GM18520 (cell line): ENCODE measurements around the gene CECR2.

Source experiments
- ATAC-seq: cut with Tn5 transposase; IDR thresholded peaks from one replicate; pipeline ENCODE4 v1.9.1; 2021; ENCODE audit not compliant: unreplicated experiment

CECR2 gene

DNA sequence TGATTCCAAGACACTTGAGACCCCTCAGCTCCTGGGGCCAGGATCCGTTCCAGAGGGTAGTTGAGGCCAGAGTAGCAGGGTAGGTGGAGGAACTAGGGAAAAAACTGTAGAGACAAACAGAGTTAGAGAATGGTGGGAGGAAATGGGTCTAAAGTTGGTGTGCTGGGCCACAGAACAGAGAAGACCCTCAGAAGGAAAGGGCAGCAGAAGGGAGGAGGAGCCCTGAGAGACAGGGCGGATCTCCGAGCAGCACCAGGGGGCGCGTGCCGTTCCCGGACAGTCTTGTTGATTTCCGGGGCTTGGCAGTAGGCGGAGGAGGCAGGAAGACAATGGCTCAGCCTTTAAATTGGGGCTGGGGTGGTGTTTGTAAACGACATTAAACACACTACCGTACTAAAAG, 2.4 kb upstream of the CECR2 start:
- no peak for ATAC-seq

DNA sequence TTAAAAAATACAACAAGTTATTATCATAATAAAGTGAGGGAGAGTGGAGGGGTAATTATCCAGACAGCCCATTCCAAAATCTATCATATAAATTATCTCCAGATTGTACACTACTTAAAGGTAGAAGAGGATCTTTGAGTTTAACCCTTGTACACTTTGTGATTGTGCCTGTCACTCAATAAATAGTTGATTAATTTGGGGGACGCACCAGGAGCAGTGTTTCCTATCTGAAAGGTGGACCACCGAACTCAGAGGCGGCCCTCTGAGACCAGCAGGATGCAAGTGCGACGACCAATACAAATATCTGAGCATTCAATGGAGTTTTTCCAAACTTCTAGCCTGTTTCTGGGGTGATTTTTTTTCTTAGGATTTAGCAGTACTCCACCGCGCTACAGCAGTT, 1.1 kb upstream of the CECR2 start:
- no peak for ATAC-seq

DNA sequence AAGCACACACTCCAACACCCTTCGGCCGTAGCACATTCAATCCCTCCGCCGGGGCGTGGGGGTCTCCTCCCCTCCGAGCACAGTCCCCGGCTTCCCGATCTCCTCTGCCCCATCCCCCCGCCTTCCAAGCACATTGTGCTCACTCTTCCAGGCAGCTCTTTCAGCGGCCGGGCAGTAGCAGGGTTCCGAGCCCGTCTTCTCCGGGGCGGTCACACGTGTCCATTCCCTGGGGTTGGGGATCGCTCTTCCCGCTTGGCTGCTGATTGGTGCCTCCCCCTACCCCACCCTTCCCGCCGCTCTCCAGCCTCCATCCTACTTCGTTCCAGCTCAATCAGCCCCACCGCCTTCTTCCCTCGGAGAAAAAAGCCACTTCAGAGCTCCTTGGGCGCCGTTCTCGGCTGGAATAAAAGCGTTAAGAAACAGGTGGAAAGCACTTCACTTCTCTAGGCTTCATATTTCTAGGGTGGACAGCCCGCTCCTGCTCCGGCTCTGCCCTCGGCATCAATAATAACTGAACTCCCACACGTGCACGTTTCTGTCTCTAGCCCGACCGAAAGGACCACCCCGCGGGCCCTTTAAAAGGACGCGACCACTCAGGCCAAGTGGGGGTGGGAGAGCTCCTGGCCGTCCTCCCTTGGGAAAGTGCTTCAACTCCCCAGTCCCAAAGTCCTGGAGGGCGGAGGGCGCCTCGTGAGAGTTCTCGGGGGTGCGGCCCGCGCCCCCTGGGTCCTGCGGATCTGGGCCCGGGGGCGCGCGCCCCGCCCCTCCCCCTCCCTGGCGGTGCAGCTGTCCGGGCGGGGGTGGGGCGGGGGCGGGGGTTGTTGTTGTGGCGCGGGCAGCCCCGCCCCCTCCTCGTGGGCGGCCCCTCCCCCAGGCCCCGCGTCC, 464 bp upstream of the CECR2 start:
- no peak for ATAC-seq

DNA sequence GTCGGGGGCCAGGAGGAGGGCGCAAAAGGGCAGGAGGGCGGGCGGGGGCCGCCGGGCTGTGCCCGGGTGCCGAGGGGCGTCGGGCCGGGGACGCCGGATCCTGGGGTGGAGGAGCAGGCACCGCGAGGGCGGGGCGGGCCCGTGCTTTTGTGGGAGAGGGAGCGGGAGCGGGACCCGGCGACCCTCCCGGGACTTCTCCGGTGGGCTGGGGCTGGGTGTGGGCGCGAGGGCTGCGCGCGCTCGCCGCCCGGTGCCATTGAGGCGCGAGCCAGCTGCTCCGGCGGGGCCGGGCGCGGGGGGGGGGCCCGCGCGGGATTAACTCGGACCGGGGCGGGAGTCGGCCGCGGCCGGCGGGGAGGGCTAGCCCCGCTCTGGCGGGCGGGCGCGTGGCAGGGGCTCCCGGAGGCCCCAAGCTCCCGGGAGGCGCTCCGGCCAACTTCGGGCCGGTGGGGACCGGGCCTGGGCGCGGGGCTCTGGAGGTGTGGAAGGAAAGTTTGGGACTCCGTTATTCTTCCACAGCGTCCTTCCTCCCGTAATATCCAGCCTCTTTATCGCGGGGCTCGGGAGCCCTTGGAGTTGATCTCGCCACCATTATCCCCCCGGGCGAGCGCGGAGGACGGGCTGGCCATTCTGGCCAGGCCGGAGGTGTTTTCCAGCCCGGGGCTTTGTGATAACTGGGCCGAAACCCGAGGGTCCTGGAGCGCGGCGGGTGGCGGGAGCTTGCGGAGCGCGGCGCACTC, 936 bp downstream of the CECR2 start:
- ATAC-seq, result no peak

DNA sequence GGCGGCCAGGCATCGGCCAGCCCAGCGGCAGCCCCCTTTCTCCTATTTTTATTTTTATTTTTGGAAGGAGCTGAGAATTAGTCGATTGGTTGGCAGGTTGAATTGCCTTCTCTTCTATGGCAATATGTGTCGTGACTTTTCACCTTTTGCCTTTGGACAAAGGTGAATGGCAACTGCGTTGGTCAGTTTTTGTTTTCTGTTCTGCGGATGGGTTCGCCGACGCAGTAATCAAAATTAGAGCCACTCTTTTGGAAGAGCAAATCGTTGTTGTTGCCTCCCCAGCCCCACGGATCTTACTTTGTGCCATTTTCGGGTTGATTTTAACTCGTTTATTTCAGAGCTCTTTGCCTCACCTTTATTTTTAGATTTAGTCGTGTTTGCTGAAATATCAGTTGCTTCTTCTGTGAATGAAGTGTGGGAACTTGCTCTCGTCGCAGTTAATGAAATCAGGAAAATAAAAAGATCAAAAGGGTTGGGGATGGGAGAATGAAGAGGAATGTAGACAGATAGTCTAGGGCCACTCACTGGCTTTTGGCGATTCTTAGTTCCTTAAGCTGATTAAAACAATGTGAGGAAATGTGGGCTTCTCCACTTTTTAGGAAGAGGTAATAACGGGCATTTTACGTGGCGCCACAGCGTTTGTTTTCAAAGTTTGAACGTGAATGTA, 1.6 kb downstream of the CECR2 start:
- ATAC-seq, result no peak

DNA sequence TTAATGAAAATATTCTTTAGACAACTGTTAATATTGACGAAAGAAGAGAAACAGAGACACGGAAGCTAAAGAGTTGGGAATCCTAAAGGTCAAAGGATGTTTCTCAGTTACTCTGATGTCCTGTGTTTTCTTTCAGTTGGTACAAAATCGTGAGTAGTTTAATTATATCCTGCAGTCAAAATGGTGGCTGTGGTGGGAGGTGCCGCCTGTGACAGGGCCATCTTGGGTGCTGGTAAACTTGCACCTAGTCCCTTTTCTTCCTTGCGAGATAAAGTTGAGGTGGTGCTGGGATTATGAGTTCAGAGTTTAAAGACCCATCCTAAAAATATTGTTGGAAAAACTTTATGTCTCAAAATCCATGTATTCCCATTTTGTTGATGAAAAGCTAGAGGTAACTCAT, 2.2 kb downstream of the CECR2 start:
- no peak for ATAC-seq

DNA sequence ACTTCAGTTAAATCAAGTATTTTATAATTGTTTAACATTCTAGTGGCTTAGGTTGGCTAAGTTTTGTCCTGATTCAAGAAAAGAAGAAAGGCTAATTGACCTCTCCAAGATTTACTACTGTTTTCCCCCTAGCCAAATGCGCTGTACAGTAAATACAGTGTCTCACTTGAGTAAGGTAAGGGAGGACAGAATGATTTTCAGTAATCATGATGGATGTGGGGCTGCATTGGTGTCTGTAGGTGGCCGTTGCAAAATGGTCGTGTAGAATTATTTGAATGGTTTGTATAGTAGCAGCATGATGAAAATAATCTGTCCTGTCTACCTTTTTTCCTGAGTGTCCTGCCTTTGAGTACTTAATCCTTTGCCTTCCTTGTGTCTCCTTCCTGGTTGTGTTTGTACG, 4.6 kb downstream of the CECR2 start:
- no peak for ATAC-seq

DNA sequence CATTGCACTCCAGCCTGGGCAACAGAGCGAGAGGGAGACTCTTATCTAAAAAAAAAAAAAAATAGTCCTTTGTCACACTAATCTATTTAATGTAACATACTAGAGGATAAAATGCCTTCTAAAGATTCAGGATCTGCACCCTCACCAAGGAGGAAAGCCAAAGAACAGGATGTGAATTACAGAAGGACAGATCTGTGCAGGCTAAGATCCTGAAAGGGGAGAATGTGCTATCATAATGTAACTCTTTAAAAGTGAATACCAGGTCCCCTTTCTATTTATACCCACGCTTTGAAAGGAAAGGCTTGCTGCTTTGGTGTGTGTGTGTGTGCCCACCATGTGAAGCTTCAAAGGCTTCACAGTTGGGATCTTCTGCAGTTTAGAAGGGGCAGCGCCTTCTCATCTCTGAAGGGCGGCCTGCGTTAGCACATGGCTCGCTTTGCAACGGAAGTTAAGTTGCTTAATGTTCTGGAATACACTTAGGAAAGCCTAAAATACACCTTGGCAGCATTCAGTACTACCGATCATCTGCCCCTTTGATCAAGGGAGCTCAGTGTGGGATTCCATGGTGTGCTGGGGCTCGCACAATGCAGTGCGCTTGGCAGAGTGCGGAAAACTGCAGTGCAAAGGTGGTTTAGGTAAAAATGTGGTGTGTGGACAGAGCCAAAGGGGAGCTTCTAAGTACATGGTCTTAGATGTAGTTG, 6.8 kb downstream of the CECR2 start:
- ATAC-seq, result no peak

DNA sequence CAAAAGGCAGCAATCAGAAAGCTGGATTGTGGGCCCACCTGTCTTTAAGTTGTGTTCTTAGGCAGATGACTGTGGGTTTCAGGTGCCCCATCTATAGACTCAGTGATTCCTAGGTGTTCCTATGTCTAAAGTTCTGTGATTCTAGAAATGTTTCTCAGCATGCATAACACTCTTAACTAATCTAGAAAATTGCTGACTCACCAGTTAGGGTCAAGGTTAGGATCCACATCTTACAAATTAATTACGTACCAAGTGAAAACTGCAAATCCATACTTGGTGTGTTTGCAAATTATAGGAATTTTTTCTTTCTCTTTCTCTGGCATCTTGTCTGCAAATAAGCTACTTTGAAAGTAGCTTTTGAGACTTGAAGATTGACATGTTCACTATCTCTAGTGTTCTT, 7.7 kb downstream of the CECR2 start:
- ATAC-seq, result no peak

DNA sequence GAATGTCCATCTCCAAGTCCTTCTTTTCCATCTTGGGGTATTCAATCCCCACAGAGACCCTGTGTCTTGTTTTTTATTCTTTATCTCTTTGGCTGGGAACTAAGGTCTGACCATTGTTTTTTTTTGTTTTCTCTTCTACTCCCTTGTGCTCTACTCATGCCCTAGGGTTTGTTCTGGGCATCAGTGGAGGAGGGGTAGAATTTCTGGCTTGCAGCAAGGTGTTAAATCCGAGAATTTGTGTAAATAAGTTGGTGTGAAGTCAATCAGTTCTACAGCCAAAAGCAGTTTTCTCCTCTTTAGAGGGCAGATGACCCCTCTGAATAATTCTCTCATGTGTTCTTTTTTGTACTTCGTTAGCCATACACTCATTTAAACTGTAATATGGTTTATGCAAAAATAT, 10.7 kb downstream of the CECR2 start:
- no peak for ATAC-seq

DNA sequence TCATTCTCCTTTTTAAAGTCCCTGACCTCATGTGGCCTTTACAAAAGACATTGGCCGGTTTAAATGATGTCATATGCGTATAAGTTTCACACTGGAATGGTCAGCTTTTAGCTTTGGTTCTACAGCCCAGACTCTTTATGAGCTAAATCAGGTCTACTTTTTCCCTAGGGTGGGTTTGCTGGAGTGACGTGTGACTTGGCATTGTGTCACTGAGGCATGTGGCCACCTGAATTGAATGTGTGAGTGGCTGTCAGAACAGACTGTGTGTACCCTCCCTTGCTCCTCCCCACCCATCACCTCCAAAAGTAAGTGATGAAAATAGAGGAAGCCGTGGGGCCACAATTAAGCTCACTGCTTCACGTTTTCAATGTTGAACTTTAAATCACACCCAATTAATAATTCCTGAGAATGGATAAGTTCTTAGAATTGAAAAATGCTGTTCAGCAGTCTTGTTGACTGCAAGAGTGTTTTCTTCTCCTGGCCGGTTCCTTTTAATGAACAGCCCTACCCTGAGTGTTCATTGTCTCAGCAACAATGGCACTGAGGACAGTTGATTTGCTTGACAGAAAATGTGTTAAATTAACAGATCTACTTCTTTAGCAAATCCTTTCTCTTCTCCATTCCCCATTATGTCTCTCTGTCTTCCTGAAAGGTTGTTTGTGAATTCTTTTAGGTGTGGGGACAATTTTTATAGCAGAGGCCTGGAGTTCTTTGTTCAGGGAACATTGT, 11.3 kb downstream of the CECR2 start:
- ATAC-seq, result no peak

DNA sequence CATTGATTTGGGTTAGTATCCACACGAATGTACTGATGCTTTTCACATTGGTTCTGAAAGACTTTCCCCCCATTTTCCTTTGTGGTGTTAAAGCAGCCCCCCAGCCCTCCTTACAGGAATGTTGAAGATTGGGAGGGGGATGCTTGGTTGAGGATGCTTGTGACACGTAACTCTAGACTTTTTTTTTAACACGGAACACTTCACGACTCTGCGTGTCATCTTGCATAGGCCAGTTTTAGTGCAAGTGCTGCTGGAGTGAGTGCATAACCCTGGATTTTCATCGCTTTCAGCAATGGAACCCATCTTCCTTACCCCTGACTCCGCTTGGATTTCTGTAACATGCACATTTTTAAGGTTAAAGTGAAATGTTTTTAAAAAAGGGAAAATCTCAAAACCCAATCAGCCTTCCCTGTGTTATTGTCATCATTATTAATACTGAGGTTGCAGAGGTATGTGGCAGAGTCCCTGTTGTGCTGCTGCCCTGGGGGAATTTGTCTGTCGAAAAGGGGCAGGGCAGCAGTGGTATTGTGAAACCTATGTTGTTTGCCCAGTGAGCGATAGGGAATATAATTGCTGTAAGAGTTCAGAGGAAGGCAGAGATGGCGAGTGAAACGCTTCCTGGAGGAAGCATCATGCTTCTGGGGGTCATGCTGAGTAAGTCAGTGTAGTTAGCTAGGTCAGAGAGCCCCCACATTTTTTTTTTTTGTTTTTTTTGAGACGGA, 12.1 kb downstream of the CECR2 start:
- ATAC-seq, result no peak

DNA sequence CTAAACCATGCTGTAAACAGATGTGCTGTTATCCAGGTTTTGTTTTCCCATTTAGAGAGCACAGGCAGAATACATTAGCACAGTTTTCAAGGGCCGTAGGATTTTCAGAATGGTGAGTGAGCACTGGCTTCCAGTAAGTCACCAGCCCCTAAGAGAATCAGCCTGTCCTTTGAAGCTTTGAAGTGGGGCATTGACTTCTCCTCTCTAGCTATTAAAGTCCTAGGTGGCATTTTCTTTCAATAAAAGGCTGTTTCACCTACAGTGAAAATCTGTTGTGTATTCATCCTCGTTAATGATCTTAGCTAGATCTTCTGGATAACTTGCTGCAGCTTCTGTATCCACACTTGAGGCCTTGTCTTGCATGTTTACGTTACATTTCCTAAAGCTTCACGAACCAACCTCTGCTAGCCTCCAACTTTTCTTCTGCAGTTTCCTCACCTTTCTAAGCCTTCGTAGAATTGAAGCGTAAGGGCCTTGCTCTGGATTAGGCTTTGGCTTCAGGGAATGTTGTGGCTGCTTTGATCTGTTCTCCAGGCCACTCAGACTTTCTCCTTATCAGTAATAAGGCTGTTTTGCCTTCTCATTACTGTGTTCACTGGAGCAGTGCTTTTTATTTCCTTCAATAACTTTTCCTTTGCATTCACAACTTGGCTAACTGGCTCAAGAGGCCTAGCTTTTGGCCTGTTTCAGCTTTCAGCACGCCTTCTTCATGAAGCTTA, 15.5 kb downstream of the CECR2 start:
- no peak for ATAC-seq

DNA sequence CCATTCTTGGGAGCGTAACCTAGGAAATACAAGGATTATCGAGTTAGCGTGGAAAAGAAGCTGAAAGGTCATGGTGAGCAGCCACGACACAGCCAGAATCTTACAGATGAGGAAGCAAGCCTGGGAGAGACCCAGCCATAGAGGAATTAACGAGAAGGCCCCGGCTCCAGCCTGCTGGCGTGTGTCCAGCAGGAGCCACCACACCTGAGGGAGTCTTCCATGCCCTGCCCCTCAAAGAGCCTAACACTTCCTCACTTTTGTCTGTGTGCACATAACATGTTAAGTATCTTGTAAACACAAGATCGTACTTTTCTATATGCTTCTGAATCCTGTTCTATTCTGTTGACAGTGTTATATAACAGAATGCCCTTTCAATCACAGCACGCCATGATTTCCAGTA, 18.1 kb downstream of the CECR2 start:
- ATAC-seq, result no peak

DNA sequence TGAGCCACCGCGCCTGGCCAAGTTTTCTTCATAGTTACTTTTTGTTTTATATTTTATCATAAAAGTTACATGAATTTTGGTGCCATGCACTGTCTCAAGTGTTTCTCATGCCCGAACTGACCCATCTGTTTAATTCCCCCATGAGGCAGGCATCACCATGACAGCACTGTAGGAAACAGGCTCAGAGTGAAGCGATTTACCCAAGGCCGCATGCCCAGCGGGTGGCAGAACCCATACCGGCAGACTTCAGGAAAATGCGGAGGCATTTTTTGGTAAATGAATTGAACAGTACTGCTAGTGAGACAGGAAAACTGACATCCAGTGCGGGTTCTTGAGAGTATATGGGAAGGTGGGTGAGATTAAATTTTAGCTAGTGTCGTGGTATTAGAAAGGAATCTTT, 19.0 kb downstream of the CECR2 start:
- no peak for ATAC-seq

DNA sequence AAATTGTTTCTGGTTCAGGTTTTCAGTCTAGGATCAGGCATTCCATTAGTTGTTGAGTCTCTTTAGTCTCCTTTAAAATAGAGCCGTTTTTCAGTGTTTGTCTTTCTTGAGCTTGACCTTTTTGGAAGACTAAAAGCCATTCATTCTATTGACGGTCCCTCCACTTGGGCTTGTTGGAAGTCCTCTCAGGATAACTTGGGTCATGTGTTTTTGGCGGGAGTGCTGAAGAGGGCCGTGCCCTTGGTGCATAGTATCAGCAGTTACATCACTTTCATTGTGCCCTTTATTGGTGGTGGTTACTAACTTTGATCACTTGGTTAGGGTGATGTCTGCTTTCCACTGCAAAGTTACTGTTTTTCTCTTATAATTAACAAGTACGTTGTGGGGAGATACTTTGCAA, 20.8 kb downstream of the CECR2 start:
- ATAC-seq, result no peak

DNA sequence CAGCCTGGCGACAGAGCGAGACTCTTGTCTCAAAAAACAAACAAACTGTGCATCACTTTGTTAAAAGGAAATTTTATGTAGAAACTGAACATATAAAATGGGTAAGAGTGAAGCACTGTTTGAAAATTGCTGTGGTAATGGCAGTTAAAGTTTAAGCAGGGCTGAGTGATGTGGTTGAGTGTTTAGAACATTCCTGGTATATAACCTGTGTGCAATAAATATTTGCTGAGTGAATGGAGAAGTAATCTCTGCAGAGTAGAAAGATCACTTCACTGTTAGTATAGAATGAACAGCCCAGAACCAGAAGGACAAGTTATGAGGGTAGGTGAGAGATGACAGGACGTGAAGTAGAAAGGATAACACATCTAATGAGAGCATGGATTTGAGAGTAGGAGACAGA, 27.3 kb downstream of the CECR2 start:
- no peak for ATAC-seq

DNA sequence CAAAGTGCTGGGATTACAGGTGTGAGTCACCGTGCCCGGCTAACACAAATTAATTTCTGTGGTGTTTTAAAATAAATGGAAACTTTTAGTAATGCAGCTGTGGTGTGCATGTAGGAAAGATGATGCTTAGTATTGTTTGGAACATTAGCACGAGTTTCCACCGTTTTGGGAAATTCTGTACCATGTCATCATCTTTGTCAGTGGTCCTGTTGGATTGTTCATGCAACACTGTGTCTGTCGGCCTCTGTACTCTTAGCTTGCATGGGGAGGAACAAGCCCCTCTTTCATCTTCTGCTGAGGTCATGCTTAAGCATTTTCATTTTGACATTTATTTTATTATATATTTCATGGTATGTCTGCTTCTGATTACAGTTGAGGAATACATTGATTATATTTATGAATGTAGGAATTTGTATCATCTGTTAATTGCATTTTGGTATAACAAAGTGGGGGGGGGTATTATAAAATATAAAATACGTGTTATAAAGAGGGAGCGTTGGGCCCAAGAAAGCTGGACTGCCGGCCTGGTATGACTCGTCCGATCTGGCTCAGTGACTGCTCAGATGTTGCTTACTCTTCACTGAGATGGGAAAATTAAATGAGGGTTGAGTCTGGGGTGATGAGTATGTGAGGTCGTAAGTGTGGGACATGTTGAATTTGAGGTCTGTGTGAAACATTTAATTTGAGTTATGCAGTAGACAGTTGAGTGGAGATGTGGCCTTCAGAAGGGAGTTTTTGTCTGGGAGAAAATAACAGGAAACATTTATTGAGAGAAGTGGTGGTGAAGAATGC, 28.7 kb downstream of the CECR2 start:
- ATAC-seq, result no peak

DNA sequence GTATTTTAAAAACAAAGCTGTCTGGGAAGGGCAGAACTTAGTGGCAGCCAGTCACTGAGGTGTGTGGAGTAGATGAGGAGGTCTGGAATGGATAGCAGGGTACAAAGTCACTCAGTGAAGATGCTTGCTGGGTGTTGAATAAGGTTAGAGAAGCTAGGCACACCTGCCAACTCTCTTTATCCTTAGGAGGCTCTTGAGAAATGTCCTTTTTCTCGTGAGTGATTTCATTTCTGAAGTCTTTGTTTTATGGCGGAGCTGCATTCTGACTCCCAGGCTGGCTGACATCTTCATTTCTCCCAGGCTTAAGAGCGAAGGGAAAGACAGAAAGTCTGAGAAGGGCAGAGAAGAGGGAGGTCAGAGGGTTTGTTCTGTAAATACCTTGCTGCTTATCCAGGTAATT, 31.0 kb downstream of the CECR2 start:
- no peak for ATAC-seq
